WTC11 (cell line): ENCODE measurements around the gene MAPK8IP2.

Experiments
- ATF3 ChIP-seq: sonication (generic); formaldehyde crosslinking; conservative IDR thresholded peaks from 2 replicates; pipeline ENCODE4 v1.8.1; 2022; ENCODE audit warnings: mild to moderate bottlenecking, missing genetic modification reagents
- CTCF ChIP-seq: fragments of 200-600 bp; IDR thresholded peaks from 2 replicates; pipeline ENCODE4 v1.8.0; 2022; ENCODE audit warnings: antibody characterized with exemption
- NFYB ChIP-seq: sonication (generic); formaldehyde crosslinking; conservative IDR thresholded peaks from 2 replicates; pipeline ENCODE4 v1.8.0; 2022; ENCODE audit warnings: low read depth, missing genetic modification reagents
- NR2C2 ChIP-seq: sonication (generic); formaldehyde crosslinking; IDR thresholded peaks from 2 replicates; pipeline ENCODE4 v1.8.0; 2022; ENCODE audit warnings: mild to moderate bottlenecking, missing genetic modification reagents
- USF1 ChIP-seq: sonication (generic); formaldehyde crosslinking; IDR thresholded peaks from 2 replicates; pipeline ENCODE4 v1.8.0; 2022; ENCODE audit warnings: mild to moderate bottlenecking, missing genetic modification reagents
- ZMAT4 ChIP-seq: fragments of 250-450 bp; sonication (Bioruptor Pico); IDR thresholded peaks from 2 replicates; pipeline ENCODE4 v1.9.0; 2021; ENCODE audit warnings: mild to moderate bottlenecking
- ZNF138 ChIP-seq: sonication (generic); formaldehyde crosslinking; conservative IDR thresholded peaks from 2 replicates; pipeline ENCODE4 v1.8.1; 2022; ENCODE audit warnings: mild to moderate bottlenecking, moderate library complexity, missing genetic modification reagents
- TF ChIP-seq, protein P1 (sequence below): sonication (generic); formaldehyde crosslinking; IDR thresholded peaks from 2 replicates; pipeline ENCODE4 v1.8.0; 2022; ENCODE audit warnings: mild to moderate bottlenecking, missing genetic modification reagents
- TF ChIP-seq, protein P2 (sequence below): sonication (generic); formaldehyde crosslinking; IDR thresholded peaks from 2 replicates; pipeline ENCODE4 v1.8.1; 2022; ENCODE audit warnings: mild to moderate bottlenecking, missing genetic modification reagents, moderate library complexity, borderline replicate concordance

GRCh38 chr22:50581950-50582492 lies 18.6 kb upstream of the MAPK8IP2 start:
- no peak for TF ChIP-seq USF1 (CRISPR knock-in tag)
- no peak for TF ChIP-seq CTCF
- no peak; the same call in 1 of the 2 replicates for TF ChIP-seq ZNF138 (CRISPR knock-in tag)
- TF ChIP-seq, protein P1, sequence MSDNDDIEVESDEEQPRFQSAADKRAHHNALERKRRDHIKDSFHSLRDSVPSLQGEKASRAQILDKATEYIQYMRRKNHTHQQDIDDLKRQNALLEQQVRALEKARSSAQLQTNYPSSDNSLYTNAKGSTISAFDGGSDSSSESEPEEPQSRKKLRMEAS (CRISPR knock-in tag): no peak
- no peak for TF ChIP-seq ATF3 (CRISPR knock-in tag)
- TF ChIP-seq NR2C2 (CRISPR knock-in tag): no peak
- TF ChIP-seq ZMAT4 (CRISPR knock-in tag): no peak
- TF ChIP-seq NFYB: no peak
- TF ChIP-seq, protein P2, sequence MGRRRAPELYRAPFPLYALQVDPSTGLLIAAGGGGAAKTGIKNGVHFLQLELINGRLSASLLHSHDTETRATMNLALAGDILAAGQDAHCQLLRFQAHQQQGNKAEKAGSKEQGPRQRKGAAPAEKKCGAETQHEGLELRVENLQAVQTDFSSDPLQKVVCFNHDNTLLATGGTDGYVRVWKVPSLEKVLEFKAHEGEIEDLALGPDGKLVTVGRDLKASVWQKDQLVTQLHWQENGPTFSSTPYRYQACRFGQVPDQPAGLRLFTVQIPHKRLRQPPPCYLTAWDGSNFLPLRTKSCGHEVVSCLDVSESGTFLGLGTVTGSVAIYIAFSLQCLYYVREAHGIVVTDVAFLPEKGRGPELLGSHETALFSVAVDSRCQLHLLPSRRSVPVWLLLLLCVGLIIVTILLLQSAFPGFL (CRISPR knock-in tag): no peak
